ENCODE results near the gene CHMP4A.

DNA sequence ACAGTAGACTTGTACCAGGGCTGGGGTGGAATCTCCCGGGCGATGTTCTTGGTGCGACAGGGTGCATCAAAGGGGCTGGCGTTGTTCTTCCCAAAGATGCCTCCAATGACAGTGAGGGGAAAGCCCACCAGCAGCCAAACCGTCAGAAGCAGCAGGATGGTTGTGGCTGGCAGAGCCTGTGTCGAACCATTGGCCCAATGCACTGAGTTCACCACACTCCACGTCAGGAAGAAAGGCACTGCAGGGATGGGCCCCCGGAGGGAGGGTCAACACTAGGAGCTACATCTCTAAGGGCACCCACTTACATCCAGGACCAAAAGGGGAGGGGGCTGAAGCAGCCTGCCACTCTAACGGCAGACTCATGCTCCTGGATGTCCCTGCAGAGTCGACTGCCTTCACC, 22.9 kb downstream of the CHMP4A start:
- TF ChIP-seq SP1 (IDR thresholded peaks at IDR 0.05; ENCODE audit: low read depth), result no peak
- TF ChIP-seq, protein P1, sequence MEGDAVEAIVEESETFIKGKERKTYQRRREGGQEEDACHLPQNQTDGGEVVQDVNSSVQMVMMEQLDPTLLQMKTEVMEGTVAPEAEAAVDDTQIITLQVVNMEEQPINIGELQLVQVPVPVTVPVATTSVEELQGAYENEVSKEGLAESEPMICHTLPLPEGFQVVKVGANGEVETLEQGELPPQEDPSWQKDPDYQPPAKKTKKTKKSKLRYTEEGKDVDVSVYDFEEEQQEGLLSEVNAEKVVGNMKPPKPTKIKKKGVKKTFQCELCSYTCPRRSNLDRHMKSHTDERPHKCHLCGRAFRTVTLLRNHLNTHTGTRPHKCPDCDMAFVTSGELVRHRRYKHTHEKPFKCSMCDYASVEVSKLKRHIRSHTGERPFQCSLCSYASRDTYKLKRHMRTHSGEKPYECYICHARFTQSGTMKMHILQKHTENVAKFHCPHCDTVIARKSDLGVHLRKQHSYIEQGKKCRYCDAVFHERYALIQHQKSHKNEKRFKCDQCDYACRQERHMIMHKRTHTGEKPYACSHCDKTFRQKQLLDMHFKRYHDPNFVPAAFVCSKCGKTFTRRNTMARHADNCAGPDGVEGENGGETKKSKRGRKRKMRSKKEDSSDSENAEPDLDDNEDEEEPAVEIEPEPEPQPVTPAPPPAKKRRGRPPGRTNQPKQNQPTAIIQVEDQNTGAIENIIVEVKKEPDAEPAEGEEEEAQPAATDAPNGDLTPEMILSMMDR (IDR thresholded peaks at IDR 0.05 in 2 of 3, conservative IDR thresholded peaks at IDR 0.05 in 1 of 3; ENCODE audit: borderline replicate concordance in 1 of 3, insufficient read depth in 1 of 3, low read depth in 2 of 3, low read length in 2 of 3), result no peak
- TF ChIP-seq, protein P2, sequence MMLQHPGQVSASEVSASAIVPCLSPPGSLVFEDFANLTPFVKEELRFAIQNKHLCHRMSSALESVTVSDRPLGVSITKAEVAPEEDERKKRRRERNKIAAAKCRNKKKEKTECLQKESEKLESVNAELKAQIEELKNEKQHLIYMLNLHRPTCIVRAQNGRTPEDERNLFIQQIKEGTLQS (IDR thresholded peaks at IDR 0.05), result no peak
- TF ChIP-seq, protein P3, sequence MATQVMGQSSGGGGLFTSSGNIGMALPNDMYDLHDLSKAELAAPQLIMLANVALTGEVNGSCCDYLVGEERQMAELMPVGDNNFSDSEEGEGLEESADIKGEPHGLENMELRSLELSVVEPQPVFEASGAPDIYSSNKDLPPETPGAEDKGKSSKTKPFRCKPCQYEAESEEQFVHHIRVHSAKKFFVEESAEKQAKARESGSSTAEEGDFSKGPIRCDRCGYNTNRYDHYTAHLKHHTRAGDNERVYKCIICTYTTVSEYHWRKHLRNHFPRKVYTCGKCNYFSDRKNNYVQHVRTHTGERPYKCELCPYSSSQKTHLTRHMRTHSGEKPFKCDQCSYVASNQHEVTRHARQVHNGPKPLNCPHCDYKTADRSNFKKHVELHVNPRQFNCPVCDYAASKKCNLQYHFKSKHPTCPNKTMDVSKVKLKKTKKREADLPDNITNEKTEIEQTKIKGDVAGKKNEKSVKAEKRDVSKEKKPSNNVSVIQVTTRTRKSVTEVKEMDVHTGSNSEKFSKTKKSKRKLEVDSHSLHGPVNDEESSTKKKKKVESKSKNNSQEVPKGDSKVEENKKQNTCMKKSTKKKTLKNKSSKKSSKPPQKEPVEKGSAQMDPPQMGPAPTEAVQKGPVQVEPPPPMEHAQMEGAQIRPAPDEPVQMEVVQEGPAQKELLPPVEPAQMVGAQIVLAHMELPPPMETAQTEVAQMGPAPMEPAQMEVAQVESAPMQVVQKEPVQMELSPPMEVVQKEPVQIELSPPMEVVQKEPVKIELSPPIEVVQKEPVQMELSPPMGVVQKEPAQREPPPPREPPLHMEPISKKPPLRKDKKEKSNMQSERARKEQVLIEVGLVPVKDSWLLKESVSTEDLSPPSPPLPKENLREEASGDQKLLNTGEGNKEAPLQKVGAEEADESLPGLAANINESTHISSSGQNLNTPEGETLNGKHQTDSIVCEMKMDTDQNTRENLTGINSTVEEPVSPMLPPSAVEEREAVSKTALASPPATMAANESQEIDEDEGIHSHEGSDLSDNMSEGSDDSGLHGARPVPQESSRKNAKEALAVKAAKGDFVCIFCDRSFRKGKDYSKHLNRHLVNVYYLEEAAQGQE (IDR thresholded peaks at IDR 0.05; ENCODE audit: low read depth), result no peak

Measured in HCT116 (cell line).